Measurements from ENCODE around the gene CDH23. TPM values are rescaled to one million over a fixed set of nuclear protein-coding genes. Genes with fewer than 3 reads are reported as not detected.

The CDH23 gene
- total RNA-seq, 1 experiment from 2014 or later = 2.9 TPM

GRCh38 chr10:71398976-71399375 lies 2.3 kb downstream of the CDH23 start (continued):
- no peak for TF ChIP-seq AFF4 (CRISPR knock-in tag; IDR thresholded peaks at IDR 0.05; ENCODE audit: borderline replicate concordance)
- TF ChIP-seq NFYB (CRISPR knock-in tag; conservative IDR thresholded peaks at IDR 0.05; ENCODE audit: low read depth) = no peak
- no peak for TF ChIP-seq AR (CRISPR knock-in tag; IDR thresholded peaks at IDR 0.05)
- no peak for TF ChIP-seq TCF7 (CRISPR knock-in tag; IDR thresholded peaks at IDR 0.05; ENCODE audit: low read depth)
- no peak for TF ChIP-seq CBFB (CRISPR knock-in tag; IDR thresholded peaks at IDR 0.05; ENCODE audit: low read depth)
- no peak for TF ChIP-seq GRHL2 (CRISPR knock-in tag; IDR thresholded peaks at IDR 0.05; ENCODE audit: insufficient replicate concordance, severe bottlenecking)
- TF ChIP-seq E2F4 (CRISPR knock-in tag; IDR thresholded peaks at IDR 0.05; ENCODE audit: borderline replicate concordance, low read depth) = no peak
- TF ChIP-seq MXD4 (CRISPR knock-in tag; IDR thresholded peaks at IDR 0.05; ENCODE audit: borderline replicate concordance) = no peak
- no peak for TF ChIP-seq KAT7 (CRISPR knock-in tag; IDR thresholded peaks at IDR 0.05; ENCODE audit: borderline replicate concordance)

- no peak overlapping the region for H3K27ac Mint-ChIP-seq
- H3K36me3 Mint-ChIP-seq = no peaks in the 10 kb centered on the region
- ATAC-seq = no peak
- no peak for DNase-seq (ENCODE audit: low spot score)
- H3K4me3 Mint-ChIP-seq = no peak overlapping the region
- peaks cover 23% of the 10 kb centered on the region for H3K4me1 Mint-ChIP-seq
- ChIA-PET CTCF (interaction anchor here (1.3 to 8.8 kb wide), 6 partner anchors 10 to 170 kb away, joined by 3 to 120 read pairs (median 10); partner anchors contain the start of gene SLC29A3), POLR2A (no interaction called here)
- H3K9me3 Mint-ChIP-seq = no peaks in the 10 kb centered on the region
- peaks cover 49% of the 10 kb centered on the region for H3K27me3 Mint-ChIP-seq (ENCODE audit: low read depth)
- TF ChIP-seq MLX (CRISPR knock-in tag; IDR thresholded peaks at IDR 0.05) = no peak
- no peak for TF ChIP-seq FOXP4 (CRISPR knock-in tag; IDR thresholded peaks at IDR 0.05)
- no peak for TF ChIP-seq ERG (CRISPR knock-in tag; IDR thresholded peaks at IDR 0.05)
- no peak for TF ChIP-seq CTCF (IDR thresholded peaks at IDR 0.05)
- TF ChIP-seq JUN (CRISPR knock-in tag; IDR thresholded peaks at IDR 0.05) = no peak
- TF ChIP-seq SMAD4 (CRISPR knock-in tag; IDR thresholded peaks at IDR 0.05) = no peak
- no peak for TF ChIP-seq KAT7 (CRISPR knock-in tag; IDR thresholded peaks at IDR 0.05; ENCODE audit: borderline replicate concordance)
- TF ChIP-seq TCF7 (CRISPR knock-in tag; IDR thresholded peaks at IDR 0.05; ENCODE audit: low read depth) = no peak
- TF ChIP-seq AFF4 (CRISPR knock-in tag; IDR thresholded peaks at IDR 0.05; ENCODE audit: borderline replicate concordance) = no peak
- no peak for TF ChIP-seq ZNF263 (CRISPR knock-in tag; IDR thresholded peaks at IDR 0.05; ENCODE audit: low read depth)
Measured at GRCh38 chr10:71399946-71400345, 3.2 kb downstream of the CDH23 start.

All from WTC11 (cell line).